ENCODE measurements around the gene DNM1. TPM values are rescaled to one million over a fixed set of nuclear protein-coding genes. Genes with fewer than 3 reads are reported as not detected.
A peak's percentile ranks its signal among the peaks of the same experiment; 100 is the strongest.

DNM1 gene
- total RNA-seq, 4 donors from 2014 or later = 14.5 to 85.8 (median 54.4) TPM

- no peak for DNase-seq
Measured at GRCh38 chr9:128292009-128292408, 88.8 kb downstream of the DNM1 start.

GRCh38 chr9:128293091-128293490 is 89.9 kb downstream of the DNM1 start:
- DNase-seq = no peak
- no peak overlapping the region for H3K27ac ChIP-seq
- no peaks in the 10 kb centered on the region for H3K27me3 ChIP-seq
- H3K9me3 ChIP-seq = no peaks in the 10 kb centered on the region
- no peak for TF ChIP-seq POLR2A (IDR thresholded peaks at IDR 0.05)
- peaks cover 0 to 21% (median 2%) of the 10 kb centered on the region in 4 donors for H3K4me1 ChIP-seq
- peaks cover 0 to 10% (median 0%) of the 10 kb centered on the region in 3 donors for H3K36me3 ChIP-seq
- no peak overlapping the region for H3K4me3 ChIP-seq

More at GRCh38 chr9:128292009-128292408, 88.8 kb downstream of the DNM1 start:
- Histone ChIP-seq H3K4me3 (no peak overlapping the region), H3K4me1 (peaks cover 0 to 17% (median 2%) of the 10 kb centered on the region in 4 donors), H3K27me3 (no peaks in the 10 kb centered on the region), H3K36me3 (peaks cover 0 to 18% (median 0%) of the 10 kb centered on the region in 3 donors), H3K27ac (no peak overlapping the region), H3K9me3 (no peaks in the 10 kb centered on the region)
- no peak for TF ChIP-seq CTCF (IDR thresholded peaks at IDR 0.05)
- TF ChIP-seq POLR2A (IDR thresholded peaks at IDR 0.05) = no peak

GRCh38 chr9:128294142-128294541 is 91.0 kb downstream of the DNM1 start:
- Histone ChIP-seq H3K36me3 (peaks cover 0 to under 1% (median 0%) of the 10 kb centered on the region in 3 donors), H3K27ac (peak overlapping the region in 1 of 4 donors; percentile 46), H3K27me3 (no peaks in the 10 kb centered on the region), H3K4me1 (peaks cover 0 to 21% (median 2%) of the 10 kb centered on the region in 4 donors), H3K9me3 (no peaks in the 10 kb centered on the region), H3K4me3 (no peak overlapping the region)
- no peak for DNase-seq
- TF ChIP-seq CTCF (IDR thresholded peaks at IDR 0.05) = no peak
- no peak for TF ChIP-seq POLR2A (IDR thresholded peaks at IDR 0.05)

GRCh38 chr9:128296340-128297220 is 93.4 kb downstream of the DNM1 start:
- TF ChIP-seq CTCF (IDR thresholded peaks at IDR 0.05) (no peak), POLR2A (IDR thresholded peaks at IDR 0.05) (peak in 1 of 2 donors; percentile 32)
- peak in 2 of 3 donors; percentile 61 to 78 for DNase-seq
- no peak overlapping the region for H3K4me3 ChIP-seq
- peaks cover 0 to 21% (median 2%) of the 10 kb centered on the region in 4 donors for H3K4me1 ChIP-seq
- no peaks in the 10 kb centered on the region for H3K27me3 ChIP-seq
- peak overlapping the region in 3 of 4 donors; percentile 74 to 93 (median 84) for H3K27ac ChIP-seq
- no peaks in the 10 kb centered on the region for H3K36me3 ChIP-seq
- H3K9me3 ChIP-seq = no peaks in the 10 kb centered on the region

- Histone ChIP-seq H3K4me3 (no peak overlapping the region), H3K27ac (peak overlapping the region in 3 of 4 donors; percentile 74 to 93 (median 84)), H3K9me3 (no peaks in the 10 kb centered on the region), H3K4me1 (peaks cover 0 to 21% (median 2%) of the 10 kb centered on the region in 4 donors), H3K27me3 (no peaks in the 10 kb centered on the region), H3K36me3 (no peaks in the 10 kb centered on the region)
- TF ChIP-seq CTCF (IDR thresholded peaks at IDR 0.05) (no peak), POLR2A (IDR thresholded peaks at IDR 0.05) (no peak)
- peak in 1 of 3 donors; percentile 61 for DNase-seq
Measured at GRCh38 chr9:128297221-128297773, 94.1 kb downstream of the DNM1 start.
